Measurements from ENCODE around the gene TIMP3. TPM values are rescaled to one million over a fixed set of nuclear protein-coding genes. Genes with fewer than 3 reads are reported as not detected.

TIMP3 gene
- total and polyA plus RNA-seq, 2 experiments from 2014 or later = 85.9 to 91.3 TPM

DNA sequence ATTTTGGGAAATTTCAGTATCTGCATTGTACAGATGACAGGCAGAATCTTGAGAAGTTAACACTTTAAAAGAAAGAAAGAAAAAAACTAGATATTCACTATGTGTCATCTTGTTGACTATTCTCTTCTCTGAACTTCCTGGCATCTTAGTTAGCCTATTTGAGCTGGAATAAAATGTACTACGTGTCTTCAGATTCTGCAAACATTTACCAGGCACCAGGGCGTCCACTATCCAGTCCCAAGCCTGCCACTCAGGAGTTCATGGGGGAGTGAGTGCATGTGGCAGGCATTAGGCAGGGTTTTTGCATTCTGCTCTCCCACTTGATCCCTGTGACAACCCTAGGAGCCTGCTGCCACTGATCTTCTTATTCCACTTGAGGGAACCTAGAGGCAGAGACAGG, 25.0 kb downstream of the TIMP3 start:
- H3K4me3 ChIP-seq = no peak overlapping the region
- DNase-seq (ENCODE audit: low read depth in 1 of 2, low spot score in 1 of 2) = no peak
- H3K36me3 ChIP-seq = no peaks in the 10 kb centered on the region
- H3K9me3 ChIP-seq (ENCODE audit: low read depth) = no peaks in the 10 kb centered on the region
- no peak overlapping the region for H3K27ac ChIP-seq
- no peak for TF ChIP-seq CTCF (IDR thresholded peaks at IDR 0.05; ENCODE audit: low read depth, low read length)
- H3K4me1 ChIP-seq (ENCODE audit: low read depth) = peaks cover 48% of the 10 kb centered on the region
- H3K27me3 ChIP-seq = no peaks in the 10 kb centered on the region

DNA sequence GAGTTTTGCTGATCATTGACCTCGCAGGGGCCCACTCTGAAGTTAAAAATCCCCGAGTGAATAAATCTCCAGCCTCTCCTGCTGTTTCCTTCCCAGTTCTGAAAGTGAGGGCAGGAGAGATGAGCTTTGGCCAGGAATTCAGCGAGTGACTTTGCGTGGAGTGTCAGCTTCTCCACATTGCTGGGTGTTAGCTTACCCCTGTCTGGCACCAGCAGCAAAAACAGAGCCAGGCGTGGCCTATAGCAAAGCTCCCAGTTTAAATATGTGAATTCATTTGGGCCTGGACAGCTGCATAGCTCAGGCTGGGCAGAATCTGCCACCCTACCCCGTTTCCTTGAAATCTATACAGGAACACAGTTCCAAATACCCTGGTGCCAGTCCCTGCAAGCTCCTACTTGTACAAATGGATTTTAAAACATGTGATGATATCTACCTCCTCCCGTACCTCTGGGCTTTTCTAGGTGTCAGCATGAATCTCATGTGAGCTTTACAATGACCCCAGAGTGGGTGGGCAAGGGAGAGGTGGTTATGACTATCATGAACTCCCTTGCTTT, 25.6 kb downstream of the TIMP3 start:
- DNase-seq (ENCODE audit: low read depth in 1 of 2, low spot score in 1 of 2) = no peak
- no peak for TF ChIP-seq CTCF (IDR thresholded peaks at IDR 0.05; ENCODE audit: low read depth, low read length)

DNA sequence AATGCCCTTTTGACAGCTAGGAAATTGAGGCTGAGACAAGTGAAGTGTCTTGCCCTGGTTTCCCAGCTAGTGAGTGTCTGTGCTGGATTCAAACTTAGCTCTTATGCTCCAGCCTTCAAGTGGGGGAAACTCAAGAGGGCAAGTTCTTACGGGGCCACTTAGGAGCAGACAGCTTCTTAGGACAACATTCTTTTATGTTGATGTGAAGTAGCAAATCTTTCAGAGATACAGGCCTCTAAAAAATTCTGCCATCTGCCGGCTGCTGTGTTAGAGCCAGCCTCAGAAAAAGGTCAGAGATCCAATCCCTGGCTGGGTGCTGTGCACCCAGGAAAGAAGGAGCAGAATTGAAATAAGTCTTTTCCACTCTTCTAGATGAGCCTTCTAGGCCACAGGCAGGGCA, 26.6 kb downstream of the TIMP3 start:
- Histone ChIP-seq H3K36me3 (no peaks in the 10 kb centered on the region), H3K4me1 (ENCODE audit: low read depth) (peaks cover 50% of the 10 kb centered on the region), H3K4me3 (no peak overlapping the region), H3K9me3 (ENCODE audit: low read depth) (no peaks in the 10 kb centered on the region), H3K27ac (peak overlapping the region; percentile 62), H3K27me3 (no peaks in the 10 kb centered on the region)
- TF ChIP-seq CTCF (IDR thresholded peaks at IDR 0.05; ENCODE audit: low read depth, low read length) = peak; percentile 40
- peak; percentile 21 to 70 for DNase-seq (ENCODE audit: low read depth in 1 of 2, low spot score in 1 of 2)

More for the DNA sequence above, 25.6 kb downstream of the TIMP3 start:
- Histone ChIP-seq H3K9me3 (ENCODE audit: low read depth) (no peaks in the 10 kb centered on the region), H3K4me3 (no peak overlapping the region), H3K27me3 (no peaks in the 10 kb centered on the region), H3K27ac (peak overlapping the region; percentile 62), H3K4me1 (ENCODE audit: low read depth) (peaks cover 50% of the 10 kb centered on the region), H3K36me3 (no peaks in the 10 kb centered on the region)

DNA sequence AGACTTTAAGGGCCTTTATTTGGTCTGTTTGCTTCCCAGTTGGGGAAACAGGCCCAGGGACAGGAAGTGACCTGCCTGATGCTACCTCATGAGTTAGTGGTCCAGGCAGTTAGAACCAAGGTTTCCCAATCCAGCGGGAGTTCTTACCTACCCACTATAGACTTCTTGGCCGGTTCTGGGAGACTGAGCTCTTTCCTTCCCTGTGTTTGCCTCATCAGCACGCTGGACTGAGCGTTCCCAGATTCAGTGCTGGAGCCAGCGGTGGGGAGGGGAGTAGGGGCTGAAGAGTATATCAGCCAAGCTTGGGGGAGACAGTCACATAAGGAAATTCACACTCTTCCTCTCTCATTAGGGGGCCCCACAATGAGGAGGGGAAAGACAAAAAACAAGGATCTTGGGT, 27.1 kb downstream of the TIMP3 start:
- H3K27ac ChIP-seq = peak overlapping the region; percentile 62
- DNase-seq (ENCODE audit: low read depth in 1 of 2, low spot score in 1 of 2) = no peak
- H3K27me3 ChIP-seq = no peaks in the 10 kb centered on the region
- H3K4me1 ChIP-seq (ENCODE audit: low read depth) = peaks cover 48% of the 10 kb centered on the region
- TF ChIP-seq CTCF (IDR thresholded peaks at IDR 0.05; ENCODE audit: low read depth, low read length) = no peak
- H3K9me3 ChIP-seq (ENCODE audit: low read depth) = no peaks in the 10 kb centered on the region
- no peaks in the 10 kb centered on the region for H3K36me3 ChIP-seq
- no peak overlapping the region for H3K4me3 ChIP-seq

DNA sequence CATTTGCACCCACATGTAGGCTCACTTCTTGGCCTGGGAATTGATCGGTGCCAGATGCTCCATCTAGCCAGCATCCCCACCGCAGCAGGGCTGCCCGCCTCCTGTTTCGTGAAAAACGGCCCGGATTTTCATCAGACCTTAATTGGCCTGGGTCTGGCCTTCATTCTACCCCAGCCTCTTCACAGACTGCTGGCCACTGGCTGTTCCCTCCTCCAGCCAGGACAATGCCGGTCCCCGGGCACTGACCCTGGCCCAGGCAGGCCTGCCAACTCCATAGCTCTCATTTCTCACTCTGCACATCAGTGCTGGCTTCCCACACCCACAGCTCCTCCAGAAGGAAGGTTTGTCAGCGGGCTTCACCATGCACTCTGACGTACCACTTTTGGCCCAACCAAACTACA, 27.9 kb downstream of the TIMP3 start:
- TF ChIP-seq CTCF (IDR thresholded peaks at IDR 0.05; ENCODE audit: low read depth, low read length) = no peak
- H3K27ac ChIP-seq = no peak overlapping the region
- DNase-seq (ENCODE audit: low read depth in 1 of 2, low spot score in 1 of 2) = no peak
- no peak overlapping the region for H3K4me3 ChIP-seq
- no peaks in the 10 kb centered on the region for H3K27me3 ChIP-seq
- no peaks in the 10 kb centered on the region for H3K9me3 ChIP-seq (ENCODE audit: low read depth)
- H3K4me1 ChIP-seq (ENCODE audit: low read depth) = peaks cover 50% of the 10 kb centered on the region
- no peaks in the 10 kb centered on the region for H3K36me3 ChIP-seq

Data from cardiac muscle cell (in vitro differentiated cells and primary cell).